K562 (cell line): ENCODE measurements around the gene CENPI. TPM values are rescaled to one million over a fixed set of nuclear protein-coding genes. Genes with fewer than 3 reads are reported as not detected.

Source experiments
- EGR1 ChIP-seq: fragments of 450-650 bp; conservative IDR thresholded peaks from 2 replicates; pipeline ENCODE4 v1.6.1; 2017; ENCODE audit warnings: mild to moderate bottlenecking
- ETS1 ChIP-seq: conservative IDR thresholded peaks from 2 replicates; pipeline ENCODE4 v1.6.1; 2011; ENCODE audit warnings: low read depth, mild to moderate bottlenecking, low read length; ENCODE audit not compliant: control insufficient read depth
- MAFK ChIP-seq: IDR thresholded peaks from 2 replicates; pipeline ENCODE4 v1.6.1; 2011; ENCODE audit warnings: low read length, improper control_type of control experiment
- RNF2 ChIP-seq: sonication (generic); IDR thresholded peaks from 2 replicates; pipeline ENCODE4 v1.6.1; 2016
- SMAD1 ChIP-seq: fragments of 150-350 bp; IDR thresholded peaks from 2 replicates; pipeline ENCODE4 v1.6.1; 2014; ENCODE audit warnings: low read length, low read depth; ENCODE audit not compliant: partially characterized antibody
- SP1 ChIP-seq: sonication (generic); formaldehyde crosslinking; IDR thresholded peaks from 2 replicates; pipeline ENCODE4 v1.8.1; 2022; ENCODE audit warnings: mild to moderate bottlenecking, missing genetic modification reagents
- ZFP30 ChIP-seq: fragments of 250-450 bp; sonication (Bioruptor Pico); IDR thresholded peaks from 2 replicates; pipeline ENCODE4 v1.8.0; 2022; ENCODE audit warnings: moderate library complexity, mild to moderate bottlenecking, inconsistent platforms, borderline replicate concordance
- ZNF197 ChIP-seq: fragments of 200-800 bp; sonication (Bioruptor generic); IDR thresholded peaks from 2 replicates; pipeline ENCODE4 v1.6.1; 2016; ENCODE audit warnings: low read depth, missing genetic modification characterization, missing compliant biosample characterization
- ZNF384 ChIP-seq: IDR thresholded peaks from 2 replicates; pipeline ENCODE4 v1.6.1; 2012; ENCODE audit warnings: low read depth, low read length, improper control_type of control experiment
- ZNF740 ChIP-seq, 3 experiments: fragments of 200-800 bp in 1 of 3; sonication (Bioruptor generic) in 1 of 3; sonication (generic) in 1 of 3; formaldehyde crosslinking in 1 of 3; IDR thresholded peaks; 2 replicates each; pipeline versions ENCODE4 v1.6.1 to v1.8.0; 2016 to 2022; ENCODE audit warnings: mild to moderate bottlenecking in 2 of 3, missing compliant biosample characterization in 2 of 3, missing genetic modification characterization in 2 of 3, missing genetic modification reagents in 1 of 3
- ZNF79 ChIP-seq: fragments of 250-450 bp; sonication (Bioruptor Pico); IDR thresholded peaks from 2 replicates; pipeline ENCODE4 v1.4.0; 2020; ENCODE audit warnings: low read depth, mild to moderate bottlenecking, moderate library complexity
- polyA plus RNA-seq, 8 experiments: library from polyadenylated mRNA; depleted of rRNA in 4 of 8; stranded (reverse) in 5 of 8; unstranded in 3 of 8; fragments of >200 nt; fragmentation: Nextera tagmentation in 2 of 8; fragmentation: Illumina TruSeq in 1 of 8; extraction: Ambion mirVana in 2 of 8; extraction: Trizol in 1 of 8; gene quantifications; 2 replicates each; pipeline versions ENCODE4 v1.2.1 to v1.2.3, GENCODE V29; 2011 to 2014; ENCODE audit warnings: inconsistent platforms in 1 of 8, missing spikeins in 1 of 8
- total RNA-seq, 7 experiments: library from RNA; depleted of rRNA in 6 of 7; stranded (reverse); fragments of >200 nt in 6 of 7; fragmentation: Illumina TruSeq in 2 of 7; extraction: Trizol in 2 of 7; gene quantifications; 2 replicates each; pipeline versions ENCODE4 v1.2.1 to v1.2.3, GENCODE V29; 2011 to 2021; ENCODE audit warnings: low replicate concordance in 1 of 7
- TF ChIP-seq, protein P1 (sequence below): fragments of 250-450 bp; sonication (Bioruptor Pico); IDR thresholded peaks from 2 replicates; pipeline ENCODE4 v1.8.0; 2021; ENCODE audit warnings: borderline replicate concordance, mild to moderate bottlenecking, moderate library complexity; ENCODE audit not compliant: poor library complexity, severe bottlenecking
- TF ChIP-seq, protein P2 (sequence below): fragments of 450-650 bp; IDR thresholded peaks from 2 replicates; pipeline ENCODE4 v1.6.1; 2016; ENCODE audit warnings: mild to moderate bottlenecking
- TF ChIP-seq, protein P3 (sequence below): fragments of 450-650 bp; IDR thresholded peaks from 2 replicates; pipeline ENCODE4 v1.7.0; 2016; ENCODE audit warnings: borderline replicate concordance
- TF ChIP-seq, protein P4 (sequence below), 2 experiments: fragments of 150-350 bp in 1 of 2; IDR thresholded peaks; 2 replicates each; pipeline ENCODE4 v1.6.1; 2012 to 2016; ENCODE audit warnings: low read depth in 2 of 2, low read length in 2 of 2, mild to moderate bottlenecking in 1 of 2, moderate library complexity in 1 of 2

Gene CENPI
- total and polyA plus RNA-seq, 9 of the 15 experiments (the other 6 are each of a cell fraction or from before 2014, with no cell fraction given): 6.6 to 23.5 (median 14.9) TPM

DNA sequence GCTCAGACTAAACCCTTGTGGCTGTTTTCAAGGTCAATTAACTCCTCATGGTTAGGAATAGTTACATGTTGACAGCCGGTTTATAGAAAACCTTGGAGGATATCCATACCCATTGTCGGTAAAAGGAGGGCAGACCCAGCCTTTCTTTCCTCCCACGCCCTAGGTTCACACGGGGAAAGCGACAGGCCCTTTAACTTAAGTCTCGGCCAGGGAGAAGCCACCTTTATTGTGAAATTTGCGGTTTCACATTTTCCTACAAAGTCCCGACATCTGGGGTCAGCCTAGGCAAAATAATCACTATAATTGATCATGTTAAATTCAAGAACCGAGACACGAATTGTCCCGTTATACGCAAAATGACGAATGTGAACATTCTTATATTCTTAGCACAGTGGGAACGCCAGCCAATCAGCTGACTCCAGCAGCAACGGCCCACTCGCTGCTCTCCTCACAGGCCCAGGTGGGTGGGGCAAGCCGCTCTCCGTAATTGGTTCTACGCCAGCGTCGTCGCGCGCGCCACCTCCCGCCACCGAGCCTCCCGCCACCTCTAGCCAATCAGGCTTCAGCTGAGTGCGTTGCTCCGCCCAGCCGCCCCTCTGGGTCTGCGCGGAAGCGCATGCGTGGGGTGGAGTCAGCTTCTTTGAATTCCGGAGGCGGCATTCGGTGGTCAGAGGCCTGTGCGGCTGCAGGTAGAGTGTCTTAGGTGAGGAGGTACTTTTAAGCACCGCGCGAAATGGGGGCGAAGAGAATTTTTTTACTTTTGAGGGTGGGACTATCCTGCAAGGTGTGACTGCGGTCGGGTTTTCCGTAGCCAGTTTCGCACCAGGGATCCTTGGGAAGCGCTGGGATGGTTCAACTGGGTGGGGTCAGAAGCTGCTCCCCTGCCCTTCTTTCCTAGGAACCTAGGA, at the start of gene CENPI (continued):
- TF ChIP-seq, protein P1, sequence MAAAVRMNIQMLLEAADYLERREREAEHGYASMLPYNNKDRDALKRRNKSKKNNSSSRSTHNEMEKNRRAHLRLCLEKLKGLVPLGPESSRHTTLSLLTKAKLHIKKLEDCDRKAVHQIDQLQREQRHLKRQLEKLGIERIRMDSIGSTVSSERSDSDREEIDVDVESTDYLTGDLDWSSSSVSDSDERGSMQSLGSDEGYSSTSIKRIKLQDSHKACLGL (CRISPR knock-in tag): no peak
- TF ChIP-seq SP1 (CRISPR knock-in tag): peak; percentile 82
- no peak for TF ChIP-seq ZNF384
- no peak for TF ChIP-seq ETS1
- TF ChIP-seq ZFP30 (CRISPR knock-in tag): no peak
- TF ChIP-seq SMAD1: no peak
- no peak for TF ChIP-seq MAFK
- TF ChIP-seq RNF2: no peak
- no peak for TF ChIP-seq ZNF79 (CRISPR knock-in tag)
- TF ChIP-seq, protein P2, sequence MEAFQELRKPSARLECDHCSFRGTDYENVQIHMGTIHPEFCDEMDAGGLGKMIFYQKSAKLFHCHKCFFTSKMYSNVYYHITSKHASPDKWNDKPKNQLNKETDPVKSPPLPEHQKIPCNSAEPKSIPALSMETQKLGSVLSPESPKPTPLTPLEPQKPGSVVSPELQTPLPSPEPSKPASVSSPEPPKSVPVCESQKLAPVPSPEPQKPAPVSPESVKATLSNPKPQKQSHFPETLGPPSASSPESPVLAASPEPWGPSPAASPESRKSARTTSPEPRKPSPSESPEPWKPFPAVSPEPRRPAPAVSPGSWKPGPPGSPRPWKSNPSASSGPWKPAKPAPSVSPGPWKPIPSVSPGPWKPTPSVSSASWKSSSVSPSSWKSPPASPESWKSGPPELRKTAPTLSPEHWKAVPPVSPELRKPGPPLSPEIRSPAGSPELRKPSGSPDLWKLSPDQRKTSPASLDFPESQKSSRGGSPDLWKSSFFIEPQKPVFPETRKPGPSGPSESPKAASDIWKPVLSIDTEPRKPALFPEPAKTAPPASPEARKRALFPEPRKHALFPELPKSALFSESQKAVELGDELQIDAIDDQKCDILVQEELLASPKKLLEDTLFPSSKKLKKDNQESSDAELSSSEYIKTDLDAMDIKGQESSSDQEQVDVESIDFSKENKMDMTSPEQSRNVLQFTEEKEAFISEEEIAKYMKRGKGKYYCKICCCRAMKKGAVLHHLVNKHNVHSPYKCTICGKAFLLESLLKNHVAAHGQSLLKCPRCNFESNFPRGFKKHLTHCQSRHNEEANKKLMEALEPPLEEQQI: no peak
- TF ChIP-seq, protein P3, sequence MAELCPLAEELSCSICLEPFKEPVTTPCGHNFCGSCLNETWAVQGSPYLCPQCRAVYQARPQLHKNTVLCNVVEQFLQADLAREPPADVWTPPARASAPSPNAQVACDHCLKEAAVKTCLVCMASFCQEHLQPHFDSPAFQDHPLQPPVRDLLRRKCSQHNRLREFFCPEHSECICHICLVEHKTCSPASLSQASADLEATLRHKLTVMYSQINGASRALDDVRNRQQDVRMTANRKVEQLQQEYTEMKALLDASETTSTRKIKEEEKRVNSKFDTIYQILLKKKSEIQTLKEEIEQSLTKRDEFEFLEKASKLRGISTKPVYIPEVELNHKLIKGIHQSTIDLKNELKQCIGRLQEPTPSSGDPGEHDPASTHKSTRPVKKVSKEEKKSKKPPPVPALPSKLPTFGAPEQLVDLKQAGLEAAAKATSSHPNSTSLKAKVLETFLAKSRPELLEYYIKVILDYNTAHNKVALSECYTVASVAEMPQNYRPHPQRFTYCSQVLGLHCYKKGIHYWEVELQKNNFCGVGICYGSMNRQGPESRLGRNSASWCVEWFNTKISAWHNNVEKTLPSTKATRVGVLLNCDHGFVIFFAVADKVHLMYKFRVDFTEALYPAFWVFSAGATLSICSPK: no peak
- peak; percentile 77 for TF ChIP-seq EGR1
- TF ChIP-seq, protein P4, sequence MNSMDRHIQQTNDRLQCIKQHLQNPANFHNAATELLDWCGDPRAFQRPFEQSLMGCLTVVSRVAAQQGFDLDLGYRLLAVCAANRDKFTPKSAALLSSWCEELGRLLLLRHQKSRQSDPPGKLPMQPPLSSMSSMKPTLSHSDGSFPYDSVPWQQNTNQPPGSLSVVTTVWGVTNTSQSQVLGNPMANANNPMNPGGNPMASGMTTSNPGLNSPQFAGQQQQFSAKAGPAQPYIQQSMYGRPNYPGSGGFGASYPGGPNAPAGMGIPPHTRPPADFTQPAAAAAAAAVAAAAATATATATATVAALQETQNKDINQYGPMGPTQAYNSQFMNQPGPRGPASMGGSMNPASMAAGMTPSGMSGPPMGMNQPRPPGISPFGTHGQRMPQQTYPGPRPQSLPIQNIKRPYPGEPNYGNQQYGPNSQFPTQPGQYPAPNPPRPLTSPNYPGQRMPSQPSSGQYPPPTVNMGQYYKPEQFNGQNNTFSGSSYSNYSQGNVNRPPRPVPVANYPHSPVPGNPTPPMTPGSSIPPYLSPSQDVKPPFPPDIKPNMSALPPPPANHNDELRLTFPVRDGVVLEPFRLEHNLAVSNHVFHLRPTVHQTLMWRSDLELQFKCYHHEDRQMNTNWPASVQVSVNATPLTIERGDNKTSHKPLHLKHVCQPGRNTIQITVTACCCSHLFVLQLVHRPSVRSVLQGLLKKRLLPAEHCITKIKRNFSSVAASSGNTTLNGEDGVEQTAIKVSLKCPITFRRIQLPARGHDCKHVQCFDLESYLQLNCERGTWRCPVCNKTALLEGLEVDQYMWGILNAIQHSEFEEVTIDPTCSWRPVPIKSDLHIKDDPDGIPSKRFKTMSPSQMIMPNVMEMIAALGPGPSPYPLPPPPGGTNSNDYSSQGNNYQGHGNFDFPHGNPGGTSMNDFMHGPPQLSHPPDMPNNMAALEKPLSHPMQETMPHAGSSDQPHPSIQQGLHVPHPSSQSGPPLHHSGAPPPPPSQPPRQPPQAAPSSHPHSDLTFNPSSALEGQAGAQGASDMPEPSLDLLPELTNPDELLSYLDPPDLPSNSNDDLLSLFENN (IDR thresholded peaks at IDR 0.05; ENCODE audit: low read depth in 2 of 2, low read length in 2 of 2): no peak
- TF ChIP-seq ZNF740 (CRISPR knock-in tag; IDR thresholded peaks at IDR 0.05): no peak
- no peak for TF ChIP-seq ZNF740 (tag; IDR thresholded peaks at IDR 0.05)
- TF ChIP-seq ZNF197: no peak
